Measurements from ENCODE around the gene C21orf58.

- TF ChIP-seq, protein P1, sequence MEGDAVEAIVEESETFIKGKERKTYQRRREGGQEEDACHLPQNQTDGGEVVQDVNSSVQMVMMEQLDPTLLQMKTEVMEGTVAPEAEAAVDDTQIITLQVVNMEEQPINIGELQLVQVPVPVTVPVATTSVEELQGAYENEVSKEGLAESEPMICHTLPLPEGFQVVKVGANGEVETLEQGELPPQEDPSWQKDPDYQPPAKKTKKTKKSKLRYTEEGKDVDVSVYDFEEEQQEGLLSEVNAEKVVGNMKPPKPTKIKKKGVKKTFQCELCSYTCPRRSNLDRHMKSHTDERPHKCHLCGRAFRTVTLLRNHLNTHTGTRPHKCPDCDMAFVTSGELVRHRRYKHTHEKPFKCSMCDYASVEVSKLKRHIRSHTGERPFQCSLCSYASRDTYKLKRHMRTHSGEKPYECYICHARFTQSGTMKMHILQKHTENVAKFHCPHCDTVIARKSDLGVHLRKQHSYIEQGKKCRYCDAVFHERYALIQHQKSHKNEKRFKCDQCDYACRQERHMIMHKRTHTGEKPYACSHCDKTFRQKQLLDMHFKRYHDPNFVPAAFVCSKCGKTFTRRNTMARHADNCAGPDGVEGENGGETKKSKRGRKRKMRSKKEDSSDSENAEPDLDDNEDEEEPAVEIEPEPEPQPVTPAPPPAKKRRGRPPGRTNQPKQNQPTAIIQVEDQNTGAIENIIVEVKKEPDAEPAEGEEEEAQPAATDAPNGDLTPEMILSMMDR (IDR thresholded peaks at IDR 0.05): peak in 1 of 5 experiments; percentile 18
- TF ChIP-seq EP300 (IDR thresholded peaks at IDR 0.05) (no peak), POLR2A (IDR thresholded peaks at IDR 0.05) (peak; percentile 19 to 29)
These were observed 861 bp upstream of the C21orf58 start for GRCh38 chr21:46324390-46325072.

Data from tibial nerve (tissue), 4 donors.